NB4 (cell line): ENCODE data around the gene DBF4B.

Source experiments
- DNase-seq: peaks from one replicate; pipeline ENCODE4 v3.0.0; 2010; ENCODE audit warnings: low read depth
- H3K4me3 ChIP-seq: one replicate; pipeline ENCODE4 v1.5.1; 2011; ENCODE audit warnings: mild to moderate bottlenecking, low read depth, low read length, moderate library complexity
- MYC ChIP-seq: IDR thresholded peaks from 2 replicates; pipeline ENCODE4 v1.6.1; 2011; ENCODE audit warnings: low read depth, low read length
- POLR2A ChIP-seq: IDR thresholded peaks from 2 replicates; pipeline ENCODE4 v1.6.1; 2011; ENCODE audit warnings: mild to moderate bottlenecking; ENCODE audit not compliant: insufficient read length; ENCODE audit errors: extremely low read depth
- TF ChIP-seq, protein P1 (sequence below): IDR thresholded peaks from 2 replicates; pipeline ENCODE4 v1.6.1; 2011; ENCODE audit warnings: low read depth, low read length
- TF ChIP-seq, protein P2 (sequence below): IDR thresholded peaks from one replicate; pipeline ENCODE4 v1.5.1; 2012; ENCODE audit warnings: low read depth, low read length

Gene DBF4B

DNA sequence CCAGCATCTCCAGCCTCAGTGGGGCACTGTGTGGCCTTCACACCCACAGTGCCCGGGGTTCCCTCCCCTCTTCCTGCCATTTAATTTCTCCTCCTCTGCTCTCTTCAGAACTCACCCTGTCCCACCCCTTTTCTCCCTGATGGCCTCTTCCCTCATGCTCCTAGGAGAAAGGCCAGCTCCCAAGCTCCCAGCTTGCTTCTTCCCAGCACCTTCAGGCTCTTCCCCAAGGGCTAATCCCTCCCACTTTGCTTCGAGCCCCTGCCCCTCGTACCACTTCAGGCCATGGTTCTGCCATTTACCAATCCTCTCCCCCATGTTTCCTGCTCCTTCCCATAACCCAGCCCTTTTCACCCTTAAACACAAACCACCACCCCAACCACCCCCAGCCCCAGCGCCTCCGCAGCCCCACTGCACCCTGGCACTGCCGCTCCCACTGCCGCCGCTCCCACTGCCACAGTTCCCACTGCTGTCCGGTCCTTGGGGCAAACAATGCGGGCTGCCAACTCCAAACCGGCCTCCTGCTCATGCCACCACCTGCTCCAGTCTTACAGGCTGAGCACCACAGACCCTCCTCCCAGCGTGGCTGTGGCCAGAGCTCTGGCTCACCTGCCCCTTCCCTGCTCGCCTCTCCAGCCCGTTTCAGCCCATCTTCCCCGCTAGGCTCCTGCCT lies 78.9 kb downstream of the DBF4B start:
- DNase-seq: no peak
- TF ChIP-seq, protein P1, sequence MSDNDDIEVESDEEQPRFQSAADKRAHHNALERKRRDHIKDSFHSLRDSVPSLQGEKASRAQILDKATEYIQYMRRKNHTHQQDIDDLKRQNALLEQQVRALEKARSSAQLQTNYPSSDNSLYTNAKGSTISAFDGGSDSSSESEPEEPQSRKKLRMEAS: no peak
- no peak overlapping the region for H3K4me3 ChIP-seq

DNA sequence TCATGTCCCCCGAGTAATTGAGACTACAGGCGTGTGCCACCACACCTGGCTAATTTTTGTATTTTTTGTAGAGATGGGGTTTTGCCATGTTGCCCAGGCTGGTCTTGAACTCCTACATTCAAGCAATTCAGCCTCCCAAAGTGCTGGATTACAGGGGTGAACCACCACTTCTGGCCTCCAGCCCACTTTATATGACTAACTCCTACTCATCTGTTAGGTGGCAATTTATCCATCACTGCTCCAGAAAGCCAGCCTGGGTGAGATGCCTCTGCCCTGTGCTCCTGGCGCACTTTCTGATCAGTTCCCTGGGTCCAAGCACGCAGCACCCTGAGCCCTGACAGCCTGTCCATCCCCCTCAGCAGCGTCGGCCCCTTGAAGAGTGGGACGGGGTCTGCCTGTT lies 79.7 kb downstream of the DBF4B start:
- no peak overlapping the region for H3K4me3 ChIP-seq
- TF ChIP-seq, protein P1: no peak
- TF ChIP-seq MYC (no peak), POLR2A (no peak)
- TF ChIP-seq, protein P2, sequence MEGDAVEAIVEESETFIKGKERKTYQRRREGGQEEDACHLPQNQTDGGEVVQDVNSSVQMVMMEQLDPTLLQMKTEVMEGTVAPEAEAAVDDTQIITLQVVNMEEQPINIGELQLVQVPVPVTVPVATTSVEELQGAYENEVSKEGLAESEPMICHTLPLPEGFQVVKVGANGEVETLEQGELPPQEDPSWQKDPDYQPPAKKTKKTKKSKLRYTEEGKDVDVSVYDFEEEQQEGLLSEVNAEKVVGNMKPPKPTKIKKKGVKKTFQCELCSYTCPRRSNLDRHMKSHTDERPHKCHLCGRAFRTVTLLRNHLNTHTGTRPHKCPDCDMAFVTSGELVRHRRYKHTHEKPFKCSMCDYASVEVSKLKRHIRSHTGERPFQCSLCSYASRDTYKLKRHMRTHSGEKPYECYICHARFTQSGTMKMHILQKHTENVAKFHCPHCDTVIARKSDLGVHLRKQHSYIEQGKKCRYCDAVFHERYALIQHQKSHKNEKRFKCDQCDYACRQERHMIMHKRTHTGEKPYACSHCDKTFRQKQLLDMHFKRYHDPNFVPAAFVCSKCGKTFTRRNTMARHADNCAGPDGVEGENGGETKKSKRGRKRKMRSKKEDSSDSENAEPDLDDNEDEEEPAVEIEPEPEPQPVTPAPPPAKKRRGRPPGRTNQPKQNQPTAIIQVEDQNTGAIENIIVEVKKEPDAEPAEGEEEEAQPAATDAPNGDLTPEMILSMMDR: no peak
- no peak for DNase-seq

DNA sequence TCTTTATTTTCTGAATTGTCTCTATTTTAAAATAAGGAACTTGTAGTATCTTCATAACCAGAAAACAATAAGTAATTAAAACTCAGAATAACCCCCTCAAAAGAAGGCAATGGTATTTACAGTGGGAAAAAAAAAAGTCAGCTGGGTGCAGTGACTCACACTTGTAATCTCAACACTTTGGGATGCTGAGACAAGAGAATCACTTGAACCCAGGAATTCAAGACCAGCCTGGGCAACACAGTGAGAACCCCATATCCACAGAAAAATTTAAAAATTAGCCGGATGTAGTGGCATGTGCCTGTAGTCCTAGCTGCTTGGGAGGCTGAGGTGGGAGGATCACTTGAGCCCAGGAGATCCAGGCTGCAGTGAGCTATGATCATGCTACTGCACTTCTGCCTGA lies 83.8 kb downstream of the DBF4B start:
- no peak overlapping the region for H3K4me3 ChIP-seq
- TF ChIP-seq, protein P2: no peak
- TF ChIP-seq, protein P1: no peak
- TF ChIP-seq POLR2A: no peak
- no peak for TF ChIP-seq MYC
- no peak for DNase-seq

DNA sequence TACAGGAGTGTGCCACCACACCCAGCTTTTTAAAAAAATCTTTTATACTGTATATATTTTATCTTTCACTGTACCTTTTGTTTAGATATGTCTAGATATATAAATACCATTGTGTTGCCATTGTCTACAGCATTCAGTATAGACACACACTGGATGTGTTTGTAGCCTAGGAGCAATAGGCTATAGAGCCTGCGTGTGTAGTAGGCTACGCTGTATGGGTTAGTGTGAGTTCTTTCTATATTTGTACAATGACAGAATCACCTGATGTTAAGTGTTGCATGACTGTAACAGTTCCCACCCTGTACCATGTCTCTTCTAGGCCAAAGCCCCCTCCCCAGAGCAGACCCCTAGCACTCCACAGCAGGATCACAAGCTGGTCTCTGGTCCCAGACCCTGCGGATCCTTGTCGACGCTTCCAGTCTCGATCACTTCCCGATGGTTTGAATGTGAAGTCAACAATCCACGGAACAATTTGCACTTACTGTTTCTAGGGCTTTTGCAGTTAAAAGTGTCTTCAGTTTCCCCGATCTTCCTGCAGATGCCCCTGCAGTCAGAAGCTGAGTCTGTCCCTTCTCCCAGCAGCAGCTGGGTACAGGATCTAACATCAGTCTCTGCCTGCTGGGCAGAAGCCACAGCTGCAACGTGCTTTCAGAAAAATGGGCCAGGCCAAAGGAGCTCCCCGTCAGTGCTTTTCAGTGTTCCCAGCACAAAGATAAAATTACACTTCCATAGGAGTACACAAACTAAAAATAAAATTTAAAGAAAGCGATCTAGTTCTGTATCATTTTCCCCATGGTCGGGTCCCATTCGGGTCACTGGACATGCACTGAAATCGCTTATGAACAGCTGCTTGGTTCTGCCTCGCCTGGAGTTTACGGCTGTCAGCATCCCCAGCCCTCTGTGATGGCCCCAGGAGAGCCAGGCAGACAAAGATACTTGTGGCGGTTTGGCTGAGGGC lies 85.7 kb downstream of the DBF4B start:
- TF ChIP-seq, protein P1: no peak
- TF ChIP-seq, protein P2: no peak
- TF ChIP-seq POLR2A (no peak), MYC (no peak)

DNA sequence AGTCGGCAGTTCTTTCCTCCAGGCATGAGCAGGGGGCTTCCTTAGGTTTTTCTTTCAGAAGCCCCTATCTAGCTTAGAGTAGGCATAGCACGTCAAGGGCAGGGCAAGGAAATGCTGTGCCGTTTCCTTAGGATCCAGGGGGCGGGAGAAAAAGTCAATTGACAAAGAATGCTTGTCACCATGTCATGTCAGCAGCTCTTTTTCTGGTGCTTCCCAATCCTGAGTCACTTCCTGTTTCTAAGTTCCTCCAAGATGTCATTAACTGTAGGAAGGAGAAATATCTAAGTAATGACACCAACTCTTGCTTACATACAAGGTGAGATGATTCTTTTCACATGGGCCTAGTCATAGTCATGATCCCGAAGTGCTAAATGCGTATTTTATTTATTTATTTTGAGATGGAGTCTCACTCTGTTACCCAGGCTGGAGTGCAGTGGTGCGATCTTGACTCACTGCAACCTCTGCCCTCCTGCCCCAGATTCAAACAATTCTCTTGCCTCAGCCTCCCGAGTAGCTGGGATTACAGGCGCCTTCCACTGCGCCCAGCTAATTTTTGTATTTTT lies 86.5 kb downstream of the DBF4B start:
- H3K4me3 ChIP-seq: peak overlapping the region; percentile 11
- DNase-seq: peak; percentile 83

More for the DNA sequence above, 85.7 kb downstream of the DBF4B start:
- DNase-seq: no peak
- H3K4me3 ChIP-seq: peak overlapping the region; percentile 11

More for the DNA sequence above, 86.5 kb downstream of the DBF4B start:
- TF ChIP-seq POLR2A (no peak), MYC (no peak)
- TF ChIP-seq, protein P2: no peak
- TF ChIP-seq, protein P1: no peak
